Mucosa of rectum (tissue), 2 donors: ENCODE measurements around the gene GIMAP8.

Experiments
- H3K27ac ChIP-seq, 2 donors: one replicate each; pipeline ENCODE4 v1.7.0; 2013; ENCODE audit warnings: inconsistent platforms in 2 of 2, low read depth in 2 of 2, low read length in 2 of 2
- H3K27me3 ChIP-seq, 2 donors: one replicate each; pipeline ENCODE4 v1.7.0; 2013; ENCODE audit warnings: low read length in 2 of 2; ENCODE audit not compliant: control insufficient read depth in 2 of 2, insufficient read depth in 2 of 2
- H3K36me3 ChIP-seq, 2 donors: one replicate each; pipeline ENCODE4 v1.7.0; 2013; ENCODE audit warnings: low read length in 2 of 2; ENCODE audit not compliant: control insufficient read depth in 2 of 2, insufficient read depth in 2 of 2
- H3K4me1 ChIP-seq, 2 donors: one replicate each; pipeline ENCODE4 v1.7.0; 2013; ENCODE audit warnings: low read length in 2 of 2, mild to moderate bottlenecking in 1 of 2; ENCODE audit not compliant: control insufficient read depth in 2 of 2, insufficient read depth in 2 of 2
- H3K4me3 ChIP-seq, 2 donors: one replicate each; pipeline ENCODE4 v1.7.0; 2013; ENCODE audit warnings: low read length in 2 of 2
- H3K9ac ChIP-seq, 2 donors: one replicate each; pipeline ENCODE4 v1.7.0; 2013; ENCODE audit warnings: low read length in 2 of 2, low read depth in 1 of 2, mild to moderate bottlenecking in 1 of 2
- H3K9me3 ChIP-seq, 2 donors: one replicate each; pipeline ENCODE4 v1.7.0; 2013; ENCODE audit warnings: low read length in 2 of 2; ENCODE audit not compliant: control insufficient read depth in 2 of 2
- donor health status: healthy.
- donor health status: Normal muscosa, but diverticular disease.

GIMAP8 gene

GRCh38 chr7:150435390-150436073 is 14.9 kb upstream of the GIMAP8 start:
- no peak overlapping the region for H3K9ac ChIP-seq
- H3K4me3 ChIP-seq: no peak overlapping the region
- H3K36me3 ChIP-seq: no peaks in the 10 kb centered on the region
- H3K4me1 ChIP-seq: peaks cover 0 to 5% of the 10 kb centered on the region in 2 donors
- H3K9me3 ChIP-seq: no peaks in the 10 kb centered on the region
- peak overlapping the region; percentile 18 to 76 for H3K27ac ChIP-seq
- H3K27me3 ChIP-seq: no peaks in the 10 kb centered on the region

- Histone ChIP-seq H3K27ac (no peak overlapping the region), H3K27me3 (no peaks in the 10 kb centered on the region), H3K4me1 (no peaks in the 10 kb centered on the region), H3K9me3 (peaks cover 0 to 5% of the 10 kb centered on the region in 2 donors), H3K9ac (no peak overlapping the region), H3K4me3 (no peak overlapping the region), H3K36me3 (no peaks in the 10 kb centered on the region)
Observed at GRCh38 chr7:150439967-150440366, 10.5 kb upstream of the GIMAP8 start.

GRCh38 chr7:150441524-150441923 is 8.9 kb upstream of the GIMAP8 start:
- no peak overlapping the region for H3K4me3 ChIP-seq
- peaks cover 3 to 5% of the 10 kb centered on the region in 2 donors for H3K4me1 ChIP-seq
- no peak overlapping the region for H3K9ac ChIP-seq
- H3K36me3 ChIP-seq: no peaks in the 10 kb centered on the region
- H3K27me3 ChIP-seq: no peaks in the 10 kb centered on the region
- H3K27ac ChIP-seq: no peak overlapping the region
- H3K9me3 ChIP-seq: peaks cover 0 to 5% of the 10 kb centered on the region in 2 donors

GRCh38 chr7:150442811-150443210 is 7.6 kb upstream of the GIMAP8 start:
- H3K9ac ChIP-seq: no peak overlapping the region
- H3K36me3 ChIP-seq: no peaks in the 10 kb centered on the region
- peaks cover 3 to 7% of the 10 kb centered on the region in 2 donors for H3K4me1 ChIP-seq
- H3K27me3 ChIP-seq: no peaks in the 10 kb centered on the region
- H3K27ac ChIP-seq: no peak overlapping the region
- peaks cover 0 to 5% of the 10 kb centered on the region in 2 donors for H3K9me3 ChIP-seq
- no peak overlapping the region for H3K4me3 ChIP-seq

- Histone ChIP-seq H3K27me3 (no peaks in the 10 kb centered on the region), H3K36me3 (no peaks in the 10 kb centered on the region), H3K4me3 (no peak overlapping the region), H3K4me1 (peaks cover 3 to 7% of the 10 kb centered on the region in 2 donors), H3K27ac (no peak overlapping the region), H3K9ac (no peak overlapping the region), H3K9me3 (peaks cover 0 to 5% of the 10 kb centered on the region in 2 donors)
Observed at GRCh38 chr7:150443793-150444540, 6.5 kb upstream of the GIMAP8 start.

- peaks cover 0 to 2% of the 10 kb centered on the region in 2 donors for H3K27me3 ChIP-seq
- peaks cover 7 to 8% of the 10 kb centered on the region in 2 donors for H3K4me1 ChIP-seq
- no peak overlapping the region for H3K27ac ChIP-seq
- H3K9me3 ChIP-seq: peaks cover 0 to 5% of the 10 kb centered on the region in 2 donors
- H3K9ac ChIP-seq: no peak overlapping the region
- no peak overlapping the region for H3K4me3 ChIP-seq
- no peaks in the 10 kb centered on the region for H3K36me3 ChIP-seq
Observed at GRCh38 chr7:150444674-150445365, 5.6 kb upstream of the GIMAP8 start.

- Histone ChIP-seq H3K36me3 (no peaks in the 10 kb centered on the region), H3K27me3 (peaks cover 0 to 6% of the 10 kb centered on the region in 2 donors), H3K4me1 (peaks cover 7 to 8% of the 10 kb centered on the region in 2 donors), H3K9ac (no peak overlapping the region), H3K27ac (no peak overlapping the region), H3K9me3 (peaks cover 0 to 1% of the 10 kb centered on the region in 2 donors), H3K4me3 (no peak overlapping the region)
Observed at GRCh38 chr7:150446288-150446938, 4.0 kb upstream of the GIMAP8 start.

GRCh38 chr7:150447966-150448788 is 2.3 kb upstream of the GIMAP8 start:
- H3K4me1 ChIP-seq: peaks cover 7 to 8% of the 10 kb centered on the region in 2 donors
- H3K27ac ChIP-seq: no peak overlapping the region
- H3K36me3 ChIP-seq: no peaks in the 10 kb centered on the region
- no peaks in the 10 kb centered on the region for H3K9me3 ChIP-seq
- no peak overlapping the region for H3K9ac ChIP-seq
- no peak overlapping the region for H3K4me3 ChIP-seq
- H3K27me3 ChIP-seq: peaks cover 0 to 6% of the 10 kb centered on the region in 2 donors

GRCh38 chr7:150448789-150449147 is 1.7 kb upstream of the GIMAP8 start:
- H3K36me3 ChIP-seq: no peaks in the 10 kb centered on the region
- peak overlapping the region in 1 of 2 donors; percentile 34 for H3K4me3 ChIP-seq
- H3K27me3 ChIP-seq: peaks cover 0 to 6% of the 10 kb centered on the region in 2 donors
- no peak overlapping the region for H3K9ac ChIP-seq
- H3K4me1 ChIP-seq: peaks cover 7 to 8% of the 10 kb centered on the region in 2 donors
- no peaks in the 10 kb centered on the region for H3K9me3 ChIP-seq
- peak overlapping the region in 1 of 2 donors; percentile 79 for H3K27ac ChIP-seq
